Gastrocnemius medialis (tissue), 4 donors: ENCODE data around the gene THSD7B.

ENCODE experiments used
- CTCF ChIP-seq, 5 experiments: fragments of 450-650 bp in 3 of 5; fragments of 200-600 bp in 2 of 5; sonication (generic) in 2 of 5; IDR thresholded peaks in 4 of 5; conservative IDR thresholded peaks in 1 of 5; 1 replicate in 4 of 5; 2 replicates in 1 of 5; pipeline ENCODE4 v1.5.1; 2016 to 2019; ENCODE audit warnings: antibody characterized with exemption in 5 of 5, mild to moderate bottlenecking in 3 of 5, moderate library complexity in 3 of 5
- POLR2A ChIP-seq, 2 donors: fragments of 450-650 bp; IDR thresholded peaks; one replicate each; pipeline ENCODE4 v1.6.1; 2017; ENCODE audit warnings: antibody characterized with exemption in 2 of 2, mild to moderate bottlenecking in 2 of 2, moderate library complexity in 2 of 2

GRCh38 chr2:137420744-137421143 is 655.4 kb downstream of the THSD7B start:
- TF ChIP-seq POLR2A (IDR thresholded peaks at IDR 0.05) (no peak), CTCF (IDR thresholded peaks at IDR 0.05 in 4 of 5, conservative IDR thresholded peaks at IDR 0.05 in 1 of 5) (no peak)
